OCI-M2 (cell line): ENCODE measurements around the gene VAMP5.

Source experiments
- DNase-seq: peaks from one replicate; lab custom pipeline; 2025; ENCODE audit not compliant: unreplicated experiment; lab: John Stamatoyannopoulos, UW

VAMP5 gene

GRCh38 chr2:85628658-85629057, 44.4 kb downstream of the VAMP5 start:
- no peak for DNase-seq

- DNase-seq: no peak
Observed at GRCh38 chr2:85631316-85631715, 47.1 kb downstream of the VAMP5 start.

- DNase-seq: no peak
Observed at GRCh38 chr2:85635011-85635410, 50.8 kb downstream of the VAMP5 start.

- DNase-seq: no peak
Observed at GRCh38 chr2:85635636-85636035, 51.4 kb downstream of the VAMP5 start.

DNA sequence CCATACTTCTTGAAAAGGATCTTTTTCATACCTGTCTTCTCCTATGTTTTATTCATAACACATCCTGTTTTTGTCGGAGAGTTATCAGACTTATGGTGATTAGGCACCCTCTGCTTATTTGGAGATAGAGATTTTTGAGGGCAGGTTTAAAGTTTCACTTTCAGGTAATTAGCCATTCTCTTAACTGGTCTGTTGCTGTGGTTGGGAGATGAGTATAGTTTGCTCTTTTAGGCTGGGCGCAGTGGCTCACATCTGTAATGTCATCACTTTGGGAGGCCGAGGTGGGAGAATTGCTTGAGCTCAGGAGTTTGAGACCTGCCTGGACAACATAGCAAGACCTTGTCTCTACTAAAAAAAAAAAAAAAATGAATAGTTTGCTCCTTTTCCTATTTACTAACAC, 58.5 kb downstream of the VAMP5 start:
- no peak for DNase-seq
